ENCODE data around the gene RANBP10.

The RANBP10 gene

DNA sequence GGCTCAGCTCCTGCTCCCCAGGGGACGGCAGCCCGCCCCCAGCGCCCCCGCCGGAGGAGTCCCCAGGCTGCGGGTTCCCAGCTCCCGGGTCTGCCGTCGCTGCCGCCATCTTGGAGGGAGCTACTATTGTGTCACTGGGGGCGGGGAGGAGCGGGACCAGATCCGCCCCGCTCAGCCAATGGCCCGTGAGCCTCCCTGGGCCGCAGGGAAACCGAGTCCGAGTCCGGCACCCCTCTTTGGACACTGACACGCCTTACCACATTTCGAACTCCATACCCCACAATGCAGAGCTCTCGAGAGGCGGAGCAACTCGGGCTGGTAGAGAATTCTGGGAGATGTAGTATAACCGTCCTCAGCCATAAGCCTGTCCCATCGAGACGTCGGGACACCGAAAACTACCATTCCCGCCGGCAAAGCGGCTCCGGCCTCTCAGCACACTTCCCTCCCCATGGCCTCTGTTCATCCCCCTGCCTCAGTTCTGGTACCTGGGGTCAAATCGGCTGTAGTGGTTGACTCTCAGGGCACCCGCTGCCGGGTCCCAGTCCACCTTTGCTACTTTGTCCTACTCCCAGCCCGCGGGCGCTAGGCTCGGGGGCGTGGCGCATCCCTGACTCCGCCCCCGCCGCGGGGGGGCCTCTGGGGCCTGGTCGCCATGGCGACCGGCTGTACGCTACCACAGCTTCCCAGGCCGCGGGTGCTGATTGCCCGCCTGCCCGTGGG is at the start of gene RANBP10, which contains the start of gene TSNAXIP1:
RANBP10 (minus strand) TSS at position 133 of the 720 bp plus-strand sequence; CDS start at position 109, 24 bp downstream.
TSNAXIP1 (plus strand) TSS at position 462 of the 720 bp plus-strand sequence. CDS start 261 bp downstream, outside the sequence.
- Histone ChIP-seq H3K9ac (peak within 1 kb of the TSS; percentile 85 to 97 (median 92)), H3K4me2 (peak within 1 kb of the TSS; percentile 94 to 100 (median 98)), H3K36me3 (peaks cover 16 to 36% (median 26%) of the 10 kb centered on the region in 11 experiments), H4K20me1 (peaks cover 7 to 23% (median 16%) of the 10 kb centered on the region in 11 experiments; a peak in 21 of 22 replicates), H3K4me3 (peak within 1 kb of the TSS; percentile 80 to 100 (median 92)), H3K27ac (peak within 1 kb of the TSS; percentile 78 to 89 (median 82)), H3K9me3 (replicated peaks in 1 of 11) (no peaks in the 10 kb centered on the region), H3K4me1 (peaks cover 47 to 51% (median 50%) of the 10 kb centered on the region in 10 experiments), H3K27me3 (no peaks in the 10 kb centered on the region)
- peak in 3 of 11 experiments; percentile 29 to 40 (median 31); a peak in 3 of 22 replicates for TF ChIP-seq Cebpa-rat (IDR thresholded peaks at IDR 0.05)

DNA sequence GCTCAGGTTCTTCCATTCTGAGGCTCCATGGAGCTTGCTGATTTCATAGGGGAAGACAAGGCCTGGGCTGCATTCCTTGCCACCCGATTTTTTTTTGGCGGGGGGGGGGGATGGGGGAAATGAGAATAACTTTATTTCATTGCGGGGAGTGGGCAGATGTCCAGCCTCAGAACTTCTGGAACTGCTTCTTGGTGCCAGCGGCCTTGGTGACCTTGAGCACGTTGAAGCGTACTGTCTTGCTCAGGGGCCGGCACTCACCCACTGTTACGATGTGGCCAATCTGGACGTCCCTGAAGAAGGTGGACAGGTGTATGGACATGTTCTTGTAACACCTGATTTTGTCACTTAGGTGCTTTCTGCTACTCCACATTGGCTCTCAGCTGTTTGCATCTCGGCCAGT is 49.4 kb upstream of the RANBP10 start:
- no peak overlapping the region for H3K4me3 ChIP-seq
- peaks cover 17 to 98% (median 82%) of the 10 kb centered on the region in 11 experiments for H3K36me3 ChIP-seq
- no peaks in the 10 kb centered on the region for H3K27me3 ChIP-seq
- no peak overlapping the region for H3K9ac ChIP-seq
- no peak overlapping the region; a peak in 1 of 22 replicates for H3K4me2 ChIP-seq
- peaks cover 0 to 59% (median 12%) of the 10 kb centered on the region in 10 experiments; a peak in 12 of 20 replicates for H3K4me1 ChIP-seq
- no peaks in the 10 kb centered on the region for H3K9me3 ChIP-seq (replicated peaks in 1 of 11)
- no peak for TF ChIP-seq Cebpa-rat (IDR thresholded peaks at IDR 0.05)
- H4K20me1 ChIP-seq, result peaks cover 79 to 100% (median 100%) of the 10 kb centered on the region in 11 experiments
- H3K27ac ChIP-seq, result no peak overlapping the region

- no peaks in the 10 kb centered on the region for H3K9me3 ChIP-seq (replicated peaks in 1 of 11)
These were observed 47.3 kb upstream of the RANBP10 start for GRCh38 chr16:67853670-67854069.

GRCh38 chr16:67848118-67848517 is 41.8 kb upstream of the RANBP10 start:
- Histone ChIP-seq H3K4me1 (peaks cover 45 to 55% (median 49%) of the 10 kb centered on the region in 10 experiments), H3K27me3 (no peaks in the 10 kb centered on the region), H3K27ac (peak overlapping the region in 10 of 11 experiments; percentile 82 to 94 (median 90); a peak in 18 of 22 replicates), H3K9me3 (replicated peaks in 1 of 11) (no peaks in the 10 kb centered on the region), H3K36me3 (peaks cover 6 to 47% (median 35%) of the 10 kb centered on the region in 11 experiments), H3K9ac (peak overlapping the region; percentile 85 to 99 (median 95)), H4K20me1 (peaks cover 35 to 90% (median 77%) of the 10 kb centered on the region in 11 experiments; a peak in 21 of 22 replicates), H3K4me3 (peak overlapping the region; percentile 82 to 100 (median 100)), H3K4me2 (peak overlapping the region; percentile 86 to 100 (median 95))
- TF ChIP-seq Cebpa-rat (IDR thresholded peaks at IDR 0.05), result no peak

More at GRCh38 chr16:67853670-67854069, 47.3 kb upstream of the RANBP10 start:
- peaks cover 18 to 98% (median 79%) of the 10 kb centered on the region in 11 experiments for H3K36me3 ChIP-seq
- no peak for TF ChIP-seq Cebpa-rat (IDR thresholded peaks at IDR 0.05)
- H3K4me3 ChIP-seq, result no peak overlapping the region
- H3K27me3 ChIP-seq, result no peaks in the 10 kb centered on the region
- peaks cover 3 to 52% (median 16%) of the 10 kb centered on the region in 10 experiments for H3K4me1 ChIP-seq
- 0 out of 22 replicates have a peak overlapping the region, but pooled peaks of 1 of the 11 experiments have one; percentile 3 for H3K9ac ChIP-seq
- H3K4me2 ChIP-seq, result no peak overlapping the region
- peaks cover 70 to 100% (median 100%) of the 10 kb centered on the region in 11 experiments for H4K20me1 ChIP-seq
- no peak overlapping the region for H3K27ac ChIP-seq

DNA sequence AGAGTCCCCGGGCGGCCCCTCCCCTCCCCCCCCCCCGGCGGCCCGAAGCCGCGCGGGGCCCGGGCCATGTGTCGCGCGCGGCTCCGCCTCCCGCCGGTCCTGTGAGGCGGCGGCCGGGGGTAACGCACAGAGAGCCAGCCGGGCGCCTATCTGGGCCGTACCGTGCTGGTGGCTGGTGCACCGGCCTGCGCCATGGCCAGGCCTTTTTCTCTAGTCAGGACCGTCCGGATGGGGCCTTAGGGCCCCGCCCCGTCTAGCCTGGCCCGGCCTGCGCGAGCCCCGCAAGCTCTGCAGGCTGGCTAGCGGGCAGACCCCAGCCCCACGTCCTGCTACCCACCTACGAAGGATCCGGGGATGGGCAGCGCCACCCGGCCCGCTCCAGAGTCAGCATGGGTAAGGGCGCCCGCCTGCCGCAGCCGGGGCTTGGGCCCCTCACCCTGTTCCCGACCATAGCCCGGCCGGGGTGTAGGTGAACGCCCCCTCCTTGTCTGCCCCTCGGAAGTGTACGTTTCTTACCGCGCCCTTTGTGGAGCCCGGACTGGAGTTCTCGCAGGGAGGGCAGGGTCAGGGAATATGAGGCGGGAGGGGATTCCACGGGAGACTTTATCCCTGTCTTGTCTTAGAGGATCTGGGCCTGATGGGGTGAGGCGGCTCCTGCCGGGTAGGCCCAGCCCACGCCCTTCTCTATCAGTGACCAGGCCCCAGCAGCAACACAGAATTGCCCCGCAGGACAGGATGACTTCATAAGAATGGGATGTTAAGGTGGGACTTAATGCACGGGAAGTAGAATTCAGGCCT is 40.9 kb upstream of the RANBP10 start, which contains the start of gene CENPT:
CENPT (minus strand) TSS at position 630 of the 798 bp plus-strand sequence. CDS start 13,834 bp downstream, outside the sequence.
- peak within 1 kb of the TSS; percentile 95 to 100 (median 99) for H3K4me2 ChIP-seq
- H3K4me1 ChIP-seq, result peaks cover 46 to 55% (median 52%) of the 10 kb centered on the region in 10 experiments
- peak within 1 kb of the TSS; percentile 82 to 100 (median 100) for H3K4me3 ChIP-seq
- H3K27ac ChIP-seq, result peak within 1 kb of the TSS; percentile 72 to 94 (median 89)
- H3K27me3 ChIP-seq, result no peaks in the 10 kb centered on the region
- H3K9ac ChIP-seq, result peak within 1 kb of the TSS; percentile 85 to 99 (median 95)
- H3K9me3 ChIP-seq (replicated peaks in 1 of 11), result no peaks in the 10 kb centered on the region
- H4K20me1 ChIP-seq, result peaks cover 32 to 89% (median 74%) of the 10 kb centered on the region in 11 experiments; a peak in 21 of 22 replicates
- peaks cover 6 to 39% (median 30%) of the 10 kb centered on the region in 11 experiments for H3K36me3 ChIP-seq
- TF ChIP-seq Cebpa-rat (IDR thresholded peaks at IDR 0.05), result no peak

DNA sequence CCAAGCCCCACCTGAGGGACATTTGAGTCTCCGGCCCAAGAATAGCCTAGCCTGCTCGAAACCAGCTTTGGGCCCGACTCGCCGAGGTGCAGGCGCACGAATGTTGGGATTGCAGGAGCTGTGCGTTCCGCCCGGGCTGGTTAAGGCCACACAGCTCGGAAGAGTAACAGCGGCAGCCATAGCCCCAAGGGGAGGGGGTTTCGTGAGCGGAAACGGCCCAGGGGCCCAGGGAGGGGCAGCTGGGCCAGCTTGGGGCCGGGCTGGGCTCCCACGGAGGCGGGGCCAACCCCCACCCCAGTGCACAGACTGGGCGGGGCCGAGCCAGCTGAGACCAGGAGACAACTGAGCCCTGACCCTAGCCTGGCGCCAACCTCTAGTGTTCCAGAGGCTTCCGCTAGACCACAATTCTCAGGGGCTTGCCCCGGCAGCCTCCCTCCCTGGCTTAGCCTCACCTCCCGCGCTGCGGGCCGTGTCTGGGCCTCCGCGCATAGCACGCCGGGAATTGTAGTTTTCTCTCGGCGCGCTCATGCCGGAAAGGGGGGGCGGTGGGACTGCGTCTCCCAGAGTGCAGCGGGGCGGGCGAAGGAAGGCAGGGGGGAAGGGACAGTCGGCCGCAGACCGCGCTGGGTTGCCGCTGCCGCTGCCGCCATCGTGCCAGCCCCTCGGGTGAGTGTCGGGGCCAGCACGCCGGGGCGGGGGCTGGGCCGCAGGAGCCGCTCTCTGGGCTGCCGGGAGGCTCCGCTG is 40.1 kb upstream of the RANBP10 start, which contains the start of gene NUTF2:
NUTF2 (plus strand) TSS at position 614 of the 744 bp plus-strand sequence. CDS start 18,198 bp downstream, outside the sequence.
- peaks cover 32 to 82% (median 66%) of the 10 kb centered on the region in 11 experiments; a peak in 21 of 22 replicates for H4K20me1 ChIP-seq
- peak within 1 kb of the TSS; percentile 95 to 100 (median 99) for H3K4me2 ChIP-seq
- no peaks in the 10 kb centered on the region for H3K27me3 ChIP-seq
- no peak for TF ChIP-seq Cebpa-rat (IDR thresholded peaks at IDR 0.05)
- H3K9me3 ChIP-seq (replicated peaks in 1 of 11), result no peaks in the 10 kb centered on the region
- peak within 1 kb of the TSS; percentile 85 to 99 (median 95) for H3K9ac ChIP-seq
- H3K36me3 ChIP-seq, result peaks cover 4 to 31% (median 23%) of the 10 kb centered on the region in 11 experiments; a peak in 20 of 22 replicates
- peak within 1 kb of the TSS; percentile 82 to 100 (median 100) for H3K4me3 ChIP-seq
- peaks cover 48 to 57% (median 53%) of the 10 kb centered on the region in 10 experiments for H3K4me1 ChIP-seq
- peak within 1 kb of the TSS; percentile 72 to 94 (median 89) for H3K27ac ChIP-seq

- H3K4me1 ChIP-seq, result peaks cover 51 to 60% (median 55%) of the 10 kb centered on the region in 10 experiments
- H3K36me3 ChIP-seq, result peaks cover 4 to 27% (median 20%) of the 10 kb centered on the region in 11 experiments; a peak in 20 of 22 replicates
- no peaks in the 10 kb centered on the region for H3K27me3 ChIP-seq
These were observed 39.6 kb upstream of the RANBP10 start for GRCh38 chr16:67846063-67846319.

More at GRCh38 chr16:67846063-67846319, 39.6 kb upstream of the RANBP10 start:
- Histone ChIP-seq H3K9me3 (replicated peaks in 1 of 11) (no peaks in the 10 kb centered on the region), H3K4me2 (peak overlapping the region; percentile 90 to 100 (median 98)), H3K9ac (peak overlapping the region; percentile 85 to 99 (median 95)), H3K4me3 (peak overlapping the region; percentile 82 to 100 (median 100)), H4K20me1 (peaks cover 31 to 76% (median 61%) of the 10 kb centered on the region in 11 experiments; a peak in 21 of 22 replicates), H3K27ac (peak overlapping the region; percentile 72 to 94 (median 89))
- no peak for TF ChIP-seq Cebpa-rat (IDR thresholded peaks at IDR 0.05)
